Measurements from ENCODE around the gene CCDC197.

CCDC197 gene

GRCh38 chr14:93954900-93955849 lies 41.9 kb upstream of the CCDC197 start:
- Histone ChIP-seq H3K9ac (peak overlapping the region; percentile 49 to 82 (median 75); a peak in 21 of 22 replicates), H3K27me3 (no peaks in the 10 kb centered on the region), H3K36me3 (no peaks in the 10 kb centered on the region), H4K20me1 (no peaks in the 10 kb centered on the region), H3K4me2 (peak overlapping the region; percentile 76 to 98 (median 90)), H3K27ac (peak overlapping the region; percentile 47 to 94 (median 87)), H3K4me3 (peak overlapping the region in 9 of 10 experiments; percentile 5 to 64 (median 45); a peak in 15 of 20 replicates), H3K4me1 (peaks cover 73 to 88% (median 80%) of the 10 kb centered on the region in 10 experiments), H3K9me3 (replicated peaks in 1 of 11) (no peaks in the 10 kb centered on the region)
- TF ChIP-seq Cebpa-rat (IDR thresholded peaks at IDR 0.05), result peak; percentile 22 to 93 (median 85); a peak in 17 of 22 replicates

- Histone ChIP-seq H3K4me1 (peaks cover 81 to 95% (median 88%) of the 10 kb centered on the region in 10 experiments), H3K36me3 (no peaks in the 10 kb centered on the region), H3K27me3 (no peaks in the 10 kb centered on the region), H3K9ac (peak overlapping the region; percentile 49 to 82 (median 75); a peak in 20 of 22 replicates), H3K9me3 (replicated peaks in 1 of 11) (no peaks in the 10 kb centered on the region), H3K27ac (peak overlapping the region; percentile 47 to 94 (median 87)), H3K4me3 (peak overlapping the region in 9 of 10 experiments; percentile 5 to 64 (median 45); a peak in 14 of 20 replicates), H4K20me1 (no peaks in the 10 kb centered on the region), H3K4me2 (peak overlapping the region; percentile 76 to 98 (median 90))
- TF ChIP-seq Cebpa-rat (IDR thresholded peaks at IDR 0.05), result no peak
Measured at GRCh38 chr14:93955850-93956481, 41.1 kb upstream of the CCDC197 start.

GRCh38 chr14:93956514-93957332 lies 40.4 kb upstream of the CCDC197 start:
- Histone ChIP-seq H3K9me3 (replicated peaks in 1 of 11) (no peaks in the 10 kb centered on the region), H4K20me1 (no peaks in the 10 kb centered on the region), H3K4me2 (peak overlapping the region; percentile 76 to 98 (median 90)), H3K27ac (peak overlapping the region in 10 of 11 experiments; percentile 76 to 94 (median 91); a peak in 20 of 22 replicates), H3K4me1 (peaks cover 89 to 100% (median 95%) of the 10 kb centered on the region in 10 experiments), H3K4me3 (peak overlapping the region in 1 of 10 experiments; percentile 14; a peak in 1 of 20 replicates), H3K36me3 (no peaks in the 10 kb centered on the region), H3K27me3 (no peaks in the 10 kb centered on the region), H3K9ac (peak overlapping the region in 9 of 11 experiments; percentile 68 to 82 (median 77); a peak in 17 of 22 replicates)
- no peak for TF ChIP-seq Cebpa-rat (IDR thresholded peaks at IDR 0.05)

GRCh38 chr14:93957333-93957710 lies 39.8 kb upstream of the CCDC197 start:
- peaks cover 94 to 100% (median 99%) of the 10 kb centered on the region in 10 experiments for H3K4me1 ChIP-seq
- peak overlapping the region; percentile 76 to 98 (median 90) for H3K4me2 ChIP-seq

GRCh38 chr14:93957751-93958566 lies 39.1 kb upstream of the CCDC197 start:
- Histone ChIP-seq H3K4me1 (peaks cover 99 to 100% (median 100%) of the 10 kb centered on the region in 10 experiments), H3K9ac (peak overlapping the region in 10 of 11 experiments; percentile 24 to 71 (median 63); a peak in 15 of 22 replicates), H3K27ac (peak overlapping the region; percentile 43 to 94 (median 81); a peak in 21 of 22 replicates), H3K27me3 (no peaks in the 10 kb centered on the region), H3K4me2 (peak overlapping the region; percentile 76 to 98 (median 90)), H4K20me1 (no peaks in the 10 kb centered on the region), H3K4me3 (no peak overlapping the region), H3K36me3 (no peaks in the 10 kb centered on the region), H3K9me3 (replicated peaks in 1 of 11) (no peaks in the 10 kb centered on the region)
- no peak for TF ChIP-seq Cebpa-rat (IDR thresholded peaks at IDR 0.05)

More at GRCh38 chr14:93957333-93957710, 39.8 kb upstream of the CCDC197 start:
- Histone ChIP-seq H3K9me3 (replicated peaks in 1 of 11) (no peaks in the 10 kb centered on the region), H3K4me3 (no peak overlapping the region), H3K36me3 (no peaks in the 10 kb centered on the region), H3K27ac (peak overlapping the region in 10 of 11 experiments; percentile 70 to 94 (median 82); a peak in 18 of 22 replicates), H3K27me3 (no peaks in the 10 kb centered on the region), H3K9ac (peak overlapping the region in 6 of 11 experiments; percentile 23 to 69 (median 66); a peak in 5 of 22 replicates), H4K20me1 (no peaks in the 10 kb centered on the region)
- no peak for TF ChIP-seq Cebpa-rat (IDR thresholded peaks at IDR 0.05)

- peak overlapping the region; percentile 76 to 98 (median 90) for H3K4me2 ChIP-seq
- no peaks in the 10 kb centered on the region for H4K20me1 ChIP-seq
- H3K9me3 ChIP-seq (replicated peaks in 1 of 11), result no peaks in the 10 kb centered on the region
- H3K4me3 ChIP-seq, result peak overlapping the region in 1 of 10 experiments; percentile 4; a peak in 2 of 20 replicates
- peak overlapping the region; percentile 43 to 94 (median 81); a peak in 21 of 22 replicates for H3K27ac ChIP-seq
- no peak for TF ChIP-seq Cebpa-rat (IDR thresholded peaks at IDR 0.05)
- H3K27me3 ChIP-seq, result no peaks in the 10 kb centered on the region
- no peaks in the 10 kb centered on the region for H3K36me3 ChIP-seq
- H3K4me1 ChIP-seq, result peaks cover 99 to 100% (median 100%) of the 10 kb centered on the region in 10 experiments
- peak overlapping the region; percentile 41 to 71 (median 62); a peak in 21 of 22 replicates for H3K9ac ChIP-seq
Measured at GRCh38 chr14:93958567-93959238, 38.4 kb upstream of the CCDC197 start.
